Mammary epithelial cell (primary cell): ENCODE results near the gene RHCE.

Experiments used
- EZH2 ChIP-seq: IDR thresholded peaks from 2 replicates; pipeline ENCODE4 v1.6.1; 2012; ENCODE audit warnings: low read length, inconsistent platforms, borderline replicate concordance
- TF ChIP-seq, protein P1 (sequence below), 2 donors: IDR thresholded peaks in 1 of 2; conservative IDR thresholded peaks in 1 of 2; 2 replicates each; pipeline ENCODE4 v1.5.1; 2011 to 2012; ENCODE audit warnings: inconsistent platforms in 2 of 2, low read length in 2 of 2, mild to moderate bottlenecking in 2 of 2, control low read depth in 1 of 2, low read depth in 1 of 2; ENCODE audit not compliant: insufficient read depth in 1 of 2; ENCODE audit errors: extremely low read depth in 1 of 2

DNA sequence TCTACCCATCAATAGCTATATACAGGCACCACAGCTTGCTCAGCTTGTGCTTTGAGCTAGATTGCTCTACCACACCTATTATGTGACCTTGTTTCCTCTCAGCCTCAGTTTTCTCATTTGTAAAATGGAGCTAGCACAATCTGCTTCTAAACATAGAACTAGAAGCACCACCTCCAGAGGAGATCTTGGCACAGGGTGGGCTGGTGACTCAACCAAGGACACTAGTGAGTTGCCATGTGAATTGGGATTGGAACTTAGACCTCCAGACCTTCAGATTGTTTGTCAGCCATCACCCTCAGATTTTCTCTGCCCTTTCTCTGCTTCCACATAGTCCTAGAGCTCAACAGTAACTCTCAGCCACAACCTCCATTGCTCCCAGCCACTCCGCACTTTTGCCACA lies 7.1 kb upstream of the RHCE start:
- TF ChIP-seq, protein P1, sequence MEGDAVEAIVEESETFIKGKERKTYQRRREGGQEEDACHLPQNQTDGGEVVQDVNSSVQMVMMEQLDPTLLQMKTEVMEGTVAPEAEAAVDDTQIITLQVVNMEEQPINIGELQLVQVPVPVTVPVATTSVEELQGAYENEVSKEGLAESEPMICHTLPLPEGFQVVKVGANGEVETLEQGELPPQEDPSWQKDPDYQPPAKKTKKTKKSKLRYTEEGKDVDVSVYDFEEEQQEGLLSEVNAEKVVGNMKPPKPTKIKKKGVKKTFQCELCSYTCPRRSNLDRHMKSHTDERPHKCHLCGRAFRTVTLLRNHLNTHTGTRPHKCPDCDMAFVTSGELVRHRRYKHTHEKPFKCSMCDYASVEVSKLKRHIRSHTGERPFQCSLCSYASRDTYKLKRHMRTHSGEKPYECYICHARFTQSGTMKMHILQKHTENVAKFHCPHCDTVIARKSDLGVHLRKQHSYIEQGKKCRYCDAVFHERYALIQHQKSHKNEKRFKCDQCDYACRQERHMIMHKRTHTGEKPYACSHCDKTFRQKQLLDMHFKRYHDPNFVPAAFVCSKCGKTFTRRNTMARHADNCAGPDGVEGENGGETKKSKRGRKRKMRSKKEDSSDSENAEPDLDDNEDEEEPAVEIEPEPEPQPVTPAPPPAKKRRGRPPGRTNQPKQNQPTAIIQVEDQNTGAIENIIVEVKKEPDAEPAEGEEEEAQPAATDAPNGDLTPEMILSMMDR (conservative IDR thresholded peaks at IDR 0.05 in 1 of 2, IDR thresholded peaks at IDR 0.05 in 1 of 2; ENCODE audit: extremely low read depth in 1 of 2, insufficient read depth in 1 of 2, low read depth in 1 of 2, low read length in 2 of 2), result no peak
- TF ChIP-seq EZH2, result no peak
